GM12865 (cell line): ENCODE results near the gene FRMD5.

Experiments
- DNase-seq: peaks from one replicate; pipeline ENCODE4 v3.0.0; 2010; ENCODE audit warnings: low read depth
- H3K4me3 ChIP-seq: 2 replicates; pipeline ENCODE4 v1.5.1; 2011; ENCODE audit warnings: mild to moderate bottlenecking, low read depth, low read length, control low read depth
- TF ChIP-seq, protein P1 (sequence below): IDR thresholded peaks from 2 replicates; pipeline ENCODE4 v1.5.1; 2011; ENCODE audit warnings: low read length, control low read depth, low read depth, inconsistent platforms; ENCODE audit not compliant: insufficient read depth; ENCODE audit errors: missing control alignments

Gene FRMD5

DNA sequence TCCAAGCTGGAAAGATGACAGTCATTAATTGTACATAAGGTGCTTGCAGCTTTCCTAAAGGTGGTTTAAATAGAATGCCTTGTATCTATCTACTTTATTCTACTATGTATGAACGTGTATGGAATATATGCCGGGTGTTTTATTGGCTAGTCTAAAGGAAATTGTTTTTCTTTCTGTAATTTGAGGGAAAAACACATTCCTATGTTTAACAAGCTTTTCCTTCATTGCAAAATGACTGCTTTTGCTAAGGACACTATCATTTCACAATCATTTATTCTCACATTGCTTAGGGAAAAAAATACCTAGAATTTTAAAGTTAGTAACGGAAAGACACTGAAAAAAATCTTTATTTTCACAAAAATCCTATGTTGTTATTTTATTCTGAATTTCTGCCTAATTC, 226.5 kb downstream of the FRMD5 start:
- DNase-seq: no peak
- TF ChIP-seq, protein P1, sequence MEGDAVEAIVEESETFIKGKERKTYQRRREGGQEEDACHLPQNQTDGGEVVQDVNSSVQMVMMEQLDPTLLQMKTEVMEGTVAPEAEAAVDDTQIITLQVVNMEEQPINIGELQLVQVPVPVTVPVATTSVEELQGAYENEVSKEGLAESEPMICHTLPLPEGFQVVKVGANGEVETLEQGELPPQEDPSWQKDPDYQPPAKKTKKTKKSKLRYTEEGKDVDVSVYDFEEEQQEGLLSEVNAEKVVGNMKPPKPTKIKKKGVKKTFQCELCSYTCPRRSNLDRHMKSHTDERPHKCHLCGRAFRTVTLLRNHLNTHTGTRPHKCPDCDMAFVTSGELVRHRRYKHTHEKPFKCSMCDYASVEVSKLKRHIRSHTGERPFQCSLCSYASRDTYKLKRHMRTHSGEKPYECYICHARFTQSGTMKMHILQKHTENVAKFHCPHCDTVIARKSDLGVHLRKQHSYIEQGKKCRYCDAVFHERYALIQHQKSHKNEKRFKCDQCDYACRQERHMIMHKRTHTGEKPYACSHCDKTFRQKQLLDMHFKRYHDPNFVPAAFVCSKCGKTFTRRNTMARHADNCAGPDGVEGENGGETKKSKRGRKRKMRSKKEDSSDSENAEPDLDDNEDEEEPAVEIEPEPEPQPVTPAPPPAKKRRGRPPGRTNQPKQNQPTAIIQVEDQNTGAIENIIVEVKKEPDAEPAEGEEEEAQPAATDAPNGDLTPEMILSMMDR: no peak
- no peak overlapping the region for H3K4me3 ChIP-seq

DNA sequence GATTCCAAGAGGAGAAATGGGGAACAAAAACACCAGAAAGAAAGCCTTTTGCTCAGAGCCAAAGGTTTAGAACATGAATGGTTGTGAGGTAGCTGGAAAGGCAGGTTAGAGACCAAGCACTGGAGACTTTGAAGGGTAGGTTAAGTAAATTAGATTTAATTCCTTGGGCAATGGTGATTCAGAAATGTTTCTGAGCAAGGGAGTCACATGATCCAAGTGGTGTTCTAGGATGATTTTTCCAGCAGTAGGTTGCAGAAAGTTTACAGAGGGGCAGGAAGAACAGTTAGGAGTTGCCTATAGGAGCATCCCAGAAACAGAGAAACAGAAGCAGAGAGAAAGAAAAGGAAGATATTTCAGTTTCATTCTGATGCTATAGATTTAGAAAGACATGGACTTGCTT, 228.4 kb downstream of the FRMD5 start:
- no peak overlapping the region for H3K4me3 ChIP-seq
- TF ChIP-seq, protein P1: no peak
- no peak for DNase-seq

DNA sequence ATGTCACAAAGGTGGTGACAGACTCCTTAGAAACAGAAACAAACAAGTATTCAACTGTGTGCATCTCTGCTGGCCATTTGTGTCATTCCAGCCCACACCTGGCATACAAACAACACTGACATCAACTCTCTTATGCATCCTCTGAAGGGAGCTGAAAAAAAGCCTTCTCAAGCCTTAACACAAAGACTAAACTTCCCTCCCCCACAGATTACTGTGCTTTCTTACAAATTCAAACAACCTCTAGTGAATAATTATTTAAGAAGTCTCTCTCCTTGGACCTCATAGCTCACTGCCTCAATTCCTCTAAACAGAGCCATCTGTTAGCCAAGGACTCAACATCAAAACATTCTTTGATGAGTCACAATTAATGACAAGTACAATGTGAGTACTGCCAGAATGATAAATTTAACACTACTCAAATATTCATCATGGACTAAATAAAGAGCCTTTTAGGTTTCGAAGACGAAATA, 236.2 kb downstream of the FRMD5 start:
- H3K4me3 ChIP-seq: no peak overlapping the region
- no peak for DNase-seq
- TF ChIP-seq, protein P1: no peak

DNA sequence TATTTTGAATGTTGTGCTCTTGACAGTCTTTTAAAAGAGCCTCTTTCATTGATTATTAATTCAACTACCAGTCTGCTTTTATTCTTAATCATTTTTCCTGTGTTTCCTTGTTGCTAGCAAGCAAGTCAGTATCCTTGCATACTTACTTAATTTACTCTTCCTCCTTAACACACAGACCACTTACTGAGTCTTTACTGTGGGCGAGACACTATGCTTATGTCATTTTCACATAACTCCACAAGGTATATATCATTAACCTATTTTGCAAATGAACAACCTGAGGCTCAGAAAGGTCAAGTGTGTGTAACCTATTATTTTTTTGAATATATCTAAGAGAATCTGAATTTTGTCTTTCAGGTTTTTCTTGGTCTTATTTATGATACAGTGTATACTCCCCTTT, 237.3 kb downstream of the FRMD5 start:
- TF ChIP-seq, protein P1: no peak
- no peak for DNase-seq
- H3K4me3 ChIP-seq: no peak overlapping the region

DNA sequence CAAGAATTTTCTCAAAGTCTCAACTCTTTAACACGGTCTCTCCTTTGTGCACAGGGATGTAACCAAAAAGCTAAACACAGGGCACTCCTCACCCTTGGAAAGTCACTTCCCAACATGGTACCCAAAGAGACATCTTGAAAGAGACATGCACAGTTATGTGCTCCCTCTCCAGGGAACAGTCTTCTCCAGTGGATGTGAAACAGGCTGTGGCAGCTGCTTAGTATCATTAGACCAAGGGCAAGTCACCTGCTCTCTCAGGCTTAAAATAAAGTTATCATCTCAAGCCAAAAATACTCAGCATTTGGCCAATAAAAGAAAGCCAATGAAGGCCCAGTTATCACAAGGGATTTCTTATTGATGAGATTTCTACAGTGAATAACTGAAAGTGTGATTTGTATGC, 239.9 kb downstream of the FRMD5 start:
- no peak for DNase-seq
- TF ChIP-seq, protein P1: no peak
- no peak overlapping the region for H3K4me3 ChIP-seq

DNA sequence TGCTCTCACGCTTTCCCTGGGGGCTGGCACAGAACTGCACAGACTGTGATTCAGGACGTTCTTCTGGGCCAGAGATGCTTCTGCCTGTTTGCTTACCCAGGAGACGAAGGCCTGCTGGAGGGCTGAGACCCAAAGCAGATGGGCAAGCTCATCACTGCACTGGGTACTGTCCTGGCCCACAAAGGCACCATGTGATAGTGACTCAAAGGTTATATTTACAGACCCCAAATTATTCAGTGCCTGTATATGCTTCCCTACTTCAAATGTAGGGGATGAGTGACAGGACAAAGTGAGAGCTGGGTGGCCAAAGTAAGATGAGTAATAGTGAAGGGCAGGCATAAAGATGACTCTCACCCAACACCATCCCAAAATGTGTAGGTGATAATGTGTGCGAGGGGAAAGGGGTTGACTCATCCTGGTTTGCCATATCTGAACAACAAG, 240.9 kb downstream of the FRMD5 start:
- DNase-seq: no peak
- H3K4me3 ChIP-seq: no peak overlapping the region
- TF ChIP-seq, protein P1: no peak

DNA sequence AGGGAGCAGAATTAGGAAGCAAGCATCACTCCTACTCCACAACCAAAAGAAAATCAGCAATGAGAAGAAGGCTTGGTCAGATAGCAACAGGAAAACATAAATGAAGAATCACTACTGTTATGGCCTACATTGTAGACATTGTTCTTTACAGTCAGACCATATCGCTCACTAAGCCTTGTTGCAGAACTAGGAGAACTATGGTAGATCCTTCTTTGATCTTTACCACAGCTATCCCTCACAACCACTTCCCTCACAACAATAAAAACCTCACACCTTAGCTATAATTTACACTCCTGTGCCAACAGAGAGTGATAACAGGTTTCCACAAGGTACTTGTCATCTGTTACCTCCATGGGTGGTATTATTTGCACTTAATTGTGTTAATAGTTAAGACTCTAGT, 241.7 kb downstream of the FRMD5 start:
- H3K4me3 ChIP-seq: no peak overlapping the region
- no peak for DNase-seq
- TF ChIP-seq, protein P1: no peak
